Ascending aorta (tissue), 2 donors: ENCODE measurements around the gene DUSP5. TPM values are rescaled to one million over a fixed set of nuclear protein-coding genes. Genes with fewer than 3 reads are reported as not detected.

Experiments
- DNase-seq, 2 donors: peaks; one replicate each; pipeline ENCODE4 v3.0.0-alpha.2; 2019; ENCODE audit warnings: low spot score in 2 of 2
- H3K27ac ChIP-seq, 2 donors: fragments of 200-600 bp; sonication (generic); one replicate each; pipeline ENCODE4 v1.5.1; 2016 to 2017; ENCODE audit warnings: mild to moderate bottlenecking in 1 of 2
- H3K27me3 ChIP-seq: fragments of 200-600 bp; sonication (generic); one replicate; pipeline ENCODE4 v1.5.1; 2017
- H3K36me3 ChIP-seq, 2 donors: fragments of 200-600 bp; sonication (generic); one replicate each; pipeline ENCODE4 v1.5.1; 2016
- H3K4me1 ChIP-seq, 2 donors: fragments of 200-600 bp; sonication (generic); one replicate each; pipeline ENCODE4 v1.5.1; 2016 to 2017; ENCODE audit warnings: mild to moderate bottlenecking in 1 of 2
- H3K4me3 ChIP-seq, 2 donors: fragments of 200-600 bp; sonication (generic); one replicate each; pipeline ENCODE4 v1.5.1; 2016 to 2017; ENCODE audit warnings: mild to moderate bottlenecking in 1 of 2
- H3K9me3 ChIP-seq, 2 donors: fragments of 200-600 bp; sonication (generic); one replicate each; pipeline ENCODE4 v1.5.1; 2016
- CTCF ChIP-seq, 3 experiments: fragments of 200-600 bp in 2 of 3; fragments of 450-650 bp in 1 of 3; sonication (generic) in 2 of 3; IDR thresholded peaks; one replicate each; pipeline ENCODE4 v1.5.1; 2016 to 2019; ENCODE audit warnings: antibody characterized with exemption in 3 of 3, mild to moderate bottlenecking in 1 of 3, moderate library complexity in 1 of 3
- intact Hi-C: fragments of 100-400 bp; cut with DNase I; formaldehyde crosslinking; loops from one replicate; pipeline ENCODE4 v1.15.1; 2023
- total RNA-seq: library from RNA; depleted of rRNA; stranded (reverse); fragments of >200 nt; gene quantifications from one replicate; pipeline ENCODE4 v1.1.0, GENCODE V29; 2016

Gene DUSP5
- total RNA-seq, 1 donor from 2014 or later, result 26.9 TPM

GRCh38 chr10:110506448-110506847 lies 8.7 kb downstream of the DUSP5 start:
- H3K27ac ChIP-seq, result no peak overlapping the region
- no peak for DNase-seq
- intact Hi-C loops, result no loop called here
- H3K4me1 ChIP-seq, result peaks cover 0 to 8% of the 10 kb centered on the region in 2 donors
- no peaks in the 10 kb centered on the region for H3K27me3 ChIP-seq
- no peak overlapping the region for H3K4me3 ChIP-seq
- TF ChIP-seq CTCF (IDR thresholded peaks at IDR 0.05), result no peak
- H3K9me3 ChIP-seq, result no peaks in the 10 kb centered on the region
- peaks cover 4 to 18% of the 10 kb centered on the region in 2 donors for H3K36me3 ChIP-seq

GRCh38 chr10:110507346-110507745 lies 9.6 kb downstream of the DUSP5 start:
- no peaks in the 10 kb centered on the region for H3K27me3 ChIP-seq
- no peak for DNase-seq
- H3K4me3 ChIP-seq, result no peak overlapping the region
- no peak overlapping the region for H3K27ac ChIP-seq
- intact Hi-C loops, result no loop called here
- peaks cover 4 to 18% of the 10 kb centered on the region in 2 donors for H3K36me3 ChIP-seq
- H3K9me3 ChIP-seq, result no peaks in the 10 kb centered on the region
- H3K4me1 ChIP-seq, result peaks cover 0 to 4% of the 10 kb centered on the region in 2 donors
- no peak for TF ChIP-seq CTCF (IDR thresholded peaks at IDR 0.05)

- Histone ChIP-seq H3K4me3 (no peak overlapping the region), H3K36me3 (peaks cover 4 to 18% of the 10 kb centered on the region in 2 donors), H3K9me3 (no peaks in the 10 kb centered on the region), H3K27me3 (no peaks in the 10 kb centered on the region), H3K27ac (no peak overlapping the region), H3K4me1 (no peaks in the 10 kb centered on the region)
- intact Hi-C loops, result no loop called here
- DNase-seq, result no peak
- TF ChIP-seq CTCF (IDR thresholded peaks at IDR 0.05), result no peak
Observed at GRCh38 chr10:110508159-110508788, 10.6 kb downstream of the DUSP5 start.

GRCh38 chr10:110508806-110509544 lies 11.3 kb downstream of the DUSP5 start:
- no peak overlapping the region for H3K27ac ChIP-seq
- no peaks in the 10 kb centered on the region for H3K4me1 ChIP-seq
- H3K9me3 ChIP-seq, result no peaks in the 10 kb centered on the region
- no peak for DNase-seq
- H3K27me3 ChIP-seq, result no peaks in the 10 kb centered on the region
- no peak overlapping the region for H3K4me3 ChIP-seq
- H3K36me3 ChIP-seq, result peaks cover 4 to 18% of the 10 kb centered on the region in 2 donors
- intact Hi-C loops, result no loop called here
- no peak for TF ChIP-seq CTCF (IDR thresholded peaks at IDR 0.05)

- no peak overlapping the region for H3K4me3 ChIP-seq
- DNase-seq, result no peak
- intact Hi-C loops, result no loop called here
- peaks cover 4 to 18% of the 10 kb centered on the region in 2 donors for H3K36me3 ChIP-seq
- no peaks in the 10 kb centered on the region for H3K27me3 ChIP-seq
- H3K9me3 ChIP-seq, result no peaks in the 10 kb centered on the region
- H3K4me1 ChIP-seq, result no peaks in the 10 kb centered on the region
- H3K27ac ChIP-seq, result no peak overlapping the region
- TF ChIP-seq CTCF (IDR thresholded peaks at IDR 0.05), result no peak
Observed at GRCh38 chr10:110509560-110509959, 11.9 kb downstream of the DUSP5 start.
